K562 (cell line): ENCODE measurements around the gene PDCD10. TPM values are rescaled to one million over a fixed set of nuclear protein-coding genes. Genes with fewer than 3 reads are reported as not detected.

Source experiments
- CEBPG ChIP-seq, 3 experiments: fragments of 200-800 bp in 1 of 3; sonication (Bioruptor generic) in 1 of 3; sonication (generic) in 1 of 3; formaldehyde crosslinking in 1 of 3; IDR thresholded peaks in 2 of 3; conservative IDR thresholded peaks in 1 of 3; 2 replicates each; pipeline versions ENCODE4 v1.6.1 to v1.8.0; 2016 to 2022; ENCODE audit warnings: missing compliant biosample characterization in 2 of 3, missing genetic modification characterization in 2 of 3, mild to moderate bottlenecking in 1 of 3, missing genetic modification reagents in 1 of 3
- MAZ ChIP-seq, 2 experiments: fragments of 450-650 bp in 1 of 2; sonication (generic) in 1 of 2; formaldehyde crosslinking; IDR thresholded peaks in 1 of 2; conservative IDR thresholded peaks in 1 of 2; 2 replicates each; pipeline versions ENCODE4 v1.4.0 to v1.5.0; 2020; ENCODE audit warnings: mild to moderate bottlenecking in 1 of 2, missing genetic modification reagents in 1 of 2
- NFATC3 ChIP-seq: fragments of 450-650 bp; IDR thresholded peaks from 2 replicates; pipeline ENCODE4 v1.6.1; 2017; ENCODE audit warnings: mild to moderate bottlenecking
- NR2C1 ChIP-seq, 2 experiments: fragments of 450-650 bp; IDR thresholded peaks; 2 replicates each; pipeline ENCODE4 v1.6.1; 2017; ENCODE audit warnings: mild to moderate bottlenecking in 2 of 2, antibody characterized with exemption in 1 of 2, inconsistent platforms in 1 of 2, missing compliant biosample characterization in 1 of 2, missing genetic modification characterization in 1 of 2
- RAD21 ChIP-seq, 2 experiments: fragments of 250-450 bp in 1 of 2; fragments of 450-650 bp in 1 of 2; sonication (Bioruptor Pico) in 1 of 2; formaldehyde crosslinking in 1 of 2; IDR thresholded peaks in 1 of 2; conservative IDR thresholded peaks in 1 of 2; 2 replicates each; pipeline versions ENCODE4 v1.4.0 to v1.8.0; 2020 to 2022; ENCODE audit warnings: mild to moderate bottlenecking in 2 of 2, moderate library complexity in 1 of 2
- REST ChIP-seq, 2 experiments: fragments of 450-650 bp; formaldehyde crosslinking in 1 of 2; IDR thresholded peaks; 2 replicates each; pipeline versions ENCODE4 v1.4.0 to v1.6.1; 2014 to 2020; ENCODE audit warnings: mild to moderate bottlenecking in 2 of 2, borderline replicate concordance in 1 of 2, low read depth in 1 of 2
- ZNF175 ChIP-seq: fragments of 200-800 bp; sonication (Bioruptor generic); IDR thresholded peaks from 2 replicates; pipeline ENCODE4 v1.6.1; 2016; ENCODE audit warnings: low read depth, mild to moderate bottlenecking, missing genetic modification characterization, missing compliant biosample characterization
- ZNF785 ChIP-seq: fragments of 250-450 bp; sonication (Bioruptor Pico); IDR thresholded peaks from 2 replicates; pipeline ENCODE4 v1.4.0; 2020; ENCODE audit warnings: mild to moderate bottlenecking
- polyA plus RNA-seq, 8 experiments: library from polyadenylated mRNA; depleted of rRNA in 4 of 8; stranded (reverse) in 5 of 8; unstranded in 3 of 8; fragments of >200 nt; fragmentation: Nextera tagmentation in 2 of 8; fragmentation: Illumina TruSeq in 1 of 8; extraction: Ambion mirVana in 2 of 8; extraction: Trizol in 1 of 8; gene quantifications; 2 replicates each; pipeline versions ENCODE4 v1.2.1 to v1.2.3, GENCODE V29; 2011 to 2014; ENCODE audit warnings: inconsistent platforms in 1 of 8, missing spikeins in 1 of 8
- total RNA-seq, 7 experiments: library from RNA; depleted of rRNA in 6 of 7; stranded (reverse); fragments of >200 nt in 6 of 7; fragmentation: Illumina TruSeq in 2 of 7; extraction: Trizol in 2 of 7; gene quantifications; 2 replicates each; pipeline versions ENCODE4 v1.2.1 to v1.2.3, GENCODE V29; 2011 to 2021; ENCODE audit warnings: low replicate concordance in 1 of 7
- TF ChIP-seq, protein P1 (sequence below): fragments of 450-650 bp; IDR thresholded peaks from 2 replicates; pipeline ENCODE4 v1.6.1; 2016; ENCODE audit warnings: mild to moderate bottlenecking
- TF ChIP-seq, protein P2 (sequence below): IDR thresholded peaks from 2 replicates; pipeline ENCODE4 v1.6.1; 2011; ENCODE audit not compliant: insufficient read length; ENCODE audit errors: extremely low read depth
- TF ChIP-seq, protein P3 (sequence below): IDR thresholded peaks from 2 replicates; pipeline ENCODE4 v1.6.1; 2012; ENCODE audit warnings: low read depth, low read length, improper control_type of control experiment, borderline replicate concordance

The PDCD10 gene
- total and polyA plus RNA-seq, 9 of the 15 experiments (the other 6 are each of a cell fraction or from before 2014, with no cell fraction given), result 121 to 476 (median 232) TPM

DNA sequence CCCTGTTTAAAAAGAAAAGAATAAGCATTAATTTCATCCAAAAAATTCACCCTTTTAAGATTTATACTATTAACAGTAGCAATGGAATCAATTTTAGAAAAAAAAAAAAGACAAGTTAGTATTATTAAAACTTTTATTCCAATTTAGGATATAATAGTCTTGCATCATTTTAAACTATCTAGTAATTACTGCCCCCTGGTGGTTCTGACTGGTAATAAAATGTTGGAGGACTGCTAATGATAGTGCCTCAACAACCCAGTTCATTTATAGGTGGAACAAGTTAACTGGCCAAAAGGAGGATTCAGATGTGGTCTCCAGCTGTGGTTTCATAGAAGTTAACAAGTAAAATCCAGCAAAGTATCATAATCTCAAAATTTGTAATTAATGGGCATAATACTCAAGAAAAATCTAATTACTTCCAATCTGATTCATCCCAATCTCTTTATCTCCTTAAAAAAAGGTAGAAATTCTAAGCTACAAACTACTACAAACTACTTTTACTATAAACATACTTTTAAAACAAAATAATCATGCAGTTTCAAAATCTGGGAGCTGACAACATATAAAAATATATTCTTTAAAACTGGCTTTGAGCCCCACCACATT lies 50.2 kb downstream of the PDCD10 start (continued):
- peak; percentile 3; the same call in 1 of the 2 replicates for TF ChIP-seq REST (IDR thresholded peaks at IDR 0.05; ENCODE audit: borderline replicate concordance)
- no peak for TF ChIP-seq REST (CRISPR knock-in tag; IDR thresholded peaks at IDR 0.05; ENCODE audit: low read depth)
- peak; percentile 42 to 45 for TF ChIP-seq RAD21 (CRISPR knock-in tag; conservative IDR thresholded peaks at IDR 0.05 in 1 of 2, IDR thresholded peaks at IDR 0.05 in 1 of 2)
- peak; percentile 46; the same call in 1 of the 2 replicates for TF ChIP-seq CEBPG (CRISPR knock-in tag; IDR thresholded peaks at IDR 0.05)
- TF ChIP-seq CEBPG (tag; conservative IDR thresholded peaks at IDR 0.05 in 1 of 2, IDR thresholded peaks at IDR 0.05 in 1 of 2), result peak; percentile 76 to 91
- TF ChIP-seq ZNF175 (CRISPR knock-in tag), result no peak
- TF ChIP-seq, protein P1, sequence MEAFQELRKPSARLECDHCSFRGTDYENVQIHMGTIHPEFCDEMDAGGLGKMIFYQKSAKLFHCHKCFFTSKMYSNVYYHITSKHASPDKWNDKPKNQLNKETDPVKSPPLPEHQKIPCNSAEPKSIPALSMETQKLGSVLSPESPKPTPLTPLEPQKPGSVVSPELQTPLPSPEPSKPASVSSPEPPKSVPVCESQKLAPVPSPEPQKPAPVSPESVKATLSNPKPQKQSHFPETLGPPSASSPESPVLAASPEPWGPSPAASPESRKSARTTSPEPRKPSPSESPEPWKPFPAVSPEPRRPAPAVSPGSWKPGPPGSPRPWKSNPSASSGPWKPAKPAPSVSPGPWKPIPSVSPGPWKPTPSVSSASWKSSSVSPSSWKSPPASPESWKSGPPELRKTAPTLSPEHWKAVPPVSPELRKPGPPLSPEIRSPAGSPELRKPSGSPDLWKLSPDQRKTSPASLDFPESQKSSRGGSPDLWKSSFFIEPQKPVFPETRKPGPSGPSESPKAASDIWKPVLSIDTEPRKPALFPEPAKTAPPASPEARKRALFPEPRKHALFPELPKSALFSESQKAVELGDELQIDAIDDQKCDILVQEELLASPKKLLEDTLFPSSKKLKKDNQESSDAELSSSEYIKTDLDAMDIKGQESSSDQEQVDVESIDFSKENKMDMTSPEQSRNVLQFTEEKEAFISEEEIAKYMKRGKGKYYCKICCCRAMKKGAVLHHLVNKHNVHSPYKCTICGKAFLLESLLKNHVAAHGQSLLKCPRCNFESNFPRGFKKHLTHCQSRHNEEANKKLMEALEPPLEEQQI, result 0 out of 2 replicates have a peak, but pooled peaks have one; percentile 21
- TF ChIP-seq NFATC3, result no peak
- TF ChIP-seq, protein P2, sequence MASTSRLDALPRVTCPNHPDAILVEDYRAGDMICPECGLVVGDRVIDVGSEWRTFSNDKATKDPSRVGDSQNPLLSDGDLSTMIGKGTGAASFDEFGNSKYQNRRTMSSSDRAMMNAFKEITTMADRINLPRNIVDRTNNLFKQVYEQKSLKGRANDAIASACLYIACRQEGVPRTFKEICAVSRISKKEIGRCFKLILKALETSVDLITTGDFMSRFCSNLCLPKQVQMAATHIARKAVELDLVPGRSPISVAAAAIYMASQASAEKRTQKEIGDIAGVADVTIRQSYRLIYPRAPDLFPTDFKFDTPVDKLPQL, result no peak
- TF ChIP-seq ZNF785, result no peak
- TF ChIP-seq, protein P3, sequence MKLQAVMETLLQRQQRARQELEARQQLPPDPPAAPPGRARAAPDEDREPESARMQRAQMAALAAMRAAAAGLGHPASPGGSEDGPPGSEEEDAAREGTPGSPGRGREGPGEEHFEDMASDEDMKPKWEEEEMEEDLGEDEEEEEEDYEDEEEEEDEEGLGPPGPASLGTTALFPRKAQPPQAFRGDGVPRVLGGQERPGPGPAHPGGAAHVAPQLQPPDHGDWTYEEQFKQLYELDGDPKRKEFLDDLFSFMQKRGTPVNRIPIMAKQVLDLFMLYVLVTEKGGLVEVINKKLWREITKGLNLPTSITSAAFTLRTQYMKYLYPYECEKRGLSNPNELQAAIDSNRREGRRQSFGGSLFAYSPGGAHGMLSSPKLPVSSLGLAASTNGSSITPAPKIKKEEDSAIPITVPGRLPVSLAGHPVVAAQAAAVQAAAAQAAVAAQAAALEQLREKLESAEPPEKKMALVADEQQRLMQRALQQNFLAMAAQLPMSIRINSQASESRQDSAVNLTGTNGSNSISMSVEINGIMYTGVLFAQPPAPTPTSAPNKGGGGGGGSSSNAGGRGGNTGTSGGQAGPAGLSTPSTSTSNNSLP, result peak; percentile 86; the same call in 1 of the 2 replicates
- no peak for TF ChIP-seq NR2C1 (IDR thresholded peaks at IDR 0.05)
- TF ChIP-seq NR2C1 (tag; IDR thresholded peaks at IDR 0.05), result no peak
- no peak for TF ChIP-seq MAZ (CRISPR knock-in tag; conservative IDR thresholded peaks at IDR 0.05 in 1 of 2, IDR thresholded peaks at IDR 0.05 in 1 of 2)
